PFSK-1 (cell line): Measurements from ENCODE around the gene ARGLU1.

Source experiments
- FOXP2 ChIP-seq: optimal IDR thresholded peaks from 2 replicates; pipeline ENCODE3; 2011; ENCODE audit warnings: borderline replicate concordance, control low read depth, inconsistent platforms; ENCODE audit not compliant: insufficient read depth; ENCODE audit errors: extremely low read length, extremely low read depth
- POLR2AphosphoS5 ChIP-seq: IDR thresholded peaks from 2 replicates; pipeline ENCODE4 v1.6.1; 2012; ENCODE audit warnings: low read depth, mild to moderate bottlenecking, control low read depth, low read length, moderate library complexity
- TAF1 ChIP-seq: IDR thresholded peaks from 2 replicates; pipeline ENCODE4 v1.6.1; 2012; ENCODE audit warnings: low read length, control low read depth, borderline replicate concordance; ENCODE audit not compliant: insufficient read depth

DNA sequence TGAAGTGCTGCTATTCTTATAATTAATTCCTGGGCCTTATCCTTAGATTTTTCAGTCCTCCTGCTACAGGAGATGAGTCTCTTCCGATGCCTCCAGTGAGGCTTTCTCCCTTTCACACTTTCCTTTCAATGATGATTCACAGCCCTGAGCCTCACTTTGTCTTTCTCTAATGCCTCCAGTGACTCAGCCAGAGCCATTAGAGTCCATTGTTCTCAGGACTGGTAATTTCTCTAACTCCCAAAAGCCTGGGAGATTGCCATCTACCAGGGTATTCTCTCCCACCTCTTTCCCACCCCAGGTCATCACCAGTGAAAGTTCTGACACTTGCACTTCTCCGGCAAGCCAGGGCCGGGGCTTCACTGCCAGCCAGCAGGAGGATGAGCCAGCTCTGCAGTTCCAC, 49.6 kb upstream of the ARGLU1 start:
- TF ChIP-seq TAF1 (no peak), POLR2AphosphoS5 (no peak), FOXP2 (no peak)
